ENCODE results near the gene REM2. TPM values are rescaled to one million over a fixed set of nuclear protein-coding genes. Genes with fewer than 3 reads are reported as not detected.

The REM2 gene
- total RNA-seq, 4 donors from 2014 or later: 0.26 to 0.66 (median 0.38) TPM

DNA sequence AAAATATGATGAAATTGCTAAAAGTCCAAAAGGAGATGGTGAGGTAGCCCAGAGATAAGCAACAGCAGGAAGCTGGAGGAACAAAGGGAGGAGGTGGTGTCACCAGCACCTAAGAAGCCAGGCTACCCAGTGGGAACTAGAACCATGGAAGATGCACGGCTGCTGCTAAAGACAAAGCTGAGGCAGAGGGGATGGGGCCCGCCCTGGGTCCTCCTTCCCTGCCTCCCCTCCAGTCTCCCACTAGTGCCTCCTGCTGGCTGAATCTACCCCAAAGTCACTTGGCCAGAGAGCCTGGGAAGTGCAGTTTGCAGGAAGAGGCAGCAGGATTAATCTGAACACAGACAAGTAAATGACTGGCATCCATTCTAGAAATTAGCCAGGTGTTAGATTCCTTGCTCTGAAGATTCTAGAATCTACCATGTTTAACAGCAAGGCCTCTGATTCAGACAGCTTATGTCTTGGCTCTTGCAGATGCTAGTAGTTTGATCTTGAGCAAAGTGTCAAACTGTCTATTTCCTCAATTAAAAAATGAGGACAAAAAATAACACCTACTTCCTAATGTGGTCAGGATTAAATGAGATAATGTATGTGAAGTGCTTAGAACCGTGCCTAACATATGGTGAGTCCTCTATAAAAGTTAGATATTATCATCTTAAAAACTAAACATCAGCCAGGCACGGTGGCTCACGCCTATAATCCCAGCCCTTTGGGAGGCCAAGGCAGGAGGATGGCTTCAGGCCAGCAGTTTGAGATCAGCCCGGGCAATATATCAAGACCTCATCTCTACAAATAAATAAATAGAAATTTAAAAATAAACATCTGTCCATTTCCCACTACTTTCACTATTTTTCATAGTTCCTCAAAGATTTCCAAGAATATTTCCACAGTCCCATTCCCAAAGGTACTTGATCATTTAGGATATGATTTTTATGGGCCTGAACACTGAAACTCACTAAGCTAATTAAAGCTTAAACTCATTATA lies 17.3 kb upstream of the REM2 start:
- intact Hi-C loops (cut with DNase I): no loop called here
- Histone ChIP-seq H3K4me3 (no peak overlapping the region), H3K27ac (replicated peaks in 1 of 4) (no peak overlapping the region), H3K4me1 (peaks cover 9 to 28% (median 25%) of the 10 kb centered on the region in 4 donors), H3K36me3 (no peaks in the 10 kb centered on the region), H3K9me3 (no peaks in the 10 kb centered on the region), H3K27me3 (no peaks in the 10 kb centered on the region)
- no peak for DNase-seq (ENCODE audit: extremely low spot score)
- WGBS: 40% methylated on average over 6 of the region's 6 CpGs
- TF ChIP-seq, protein P1, sequence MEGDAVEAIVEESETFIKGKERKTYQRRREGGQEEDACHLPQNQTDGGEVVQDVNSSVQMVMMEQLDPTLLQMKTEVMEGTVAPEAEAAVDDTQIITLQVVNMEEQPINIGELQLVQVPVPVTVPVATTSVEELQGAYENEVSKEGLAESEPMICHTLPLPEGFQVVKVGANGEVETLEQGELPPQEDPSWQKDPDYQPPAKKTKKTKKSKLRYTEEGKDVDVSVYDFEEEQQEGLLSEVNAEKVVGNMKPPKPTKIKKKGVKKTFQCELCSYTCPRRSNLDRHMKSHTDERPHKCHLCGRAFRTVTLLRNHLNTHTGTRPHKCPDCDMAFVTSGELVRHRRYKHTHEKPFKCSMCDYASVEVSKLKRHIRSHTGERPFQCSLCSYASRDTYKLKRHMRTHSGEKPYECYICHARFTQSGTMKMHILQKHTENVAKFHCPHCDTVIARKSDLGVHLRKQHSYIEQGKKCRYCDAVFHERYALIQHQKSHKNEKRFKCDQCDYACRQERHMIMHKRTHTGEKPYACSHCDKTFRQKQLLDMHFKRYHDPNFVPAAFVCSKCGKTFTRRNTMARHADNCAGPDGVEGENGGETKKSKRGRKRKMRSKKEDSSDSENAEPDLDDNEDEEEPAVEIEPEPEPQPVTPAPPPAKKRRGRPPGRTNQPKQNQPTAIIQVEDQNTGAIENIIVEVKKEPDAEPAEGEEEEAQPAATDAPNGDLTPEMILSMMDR (IDR thresholded peaks at IDR 0.05): no peak
- TF ChIP-seq EP300 (IDR thresholded peaks at IDR 0.05): no peak
- TF ChIP-seq POLR2AphosphoS5 (IDR thresholded peaks at IDR 0.05): no peak
- TF ChIP-seq POLR2A (IDR thresholded peaks at IDR 0.05; ENCODE audit: low read depth): no peak

DNA sequence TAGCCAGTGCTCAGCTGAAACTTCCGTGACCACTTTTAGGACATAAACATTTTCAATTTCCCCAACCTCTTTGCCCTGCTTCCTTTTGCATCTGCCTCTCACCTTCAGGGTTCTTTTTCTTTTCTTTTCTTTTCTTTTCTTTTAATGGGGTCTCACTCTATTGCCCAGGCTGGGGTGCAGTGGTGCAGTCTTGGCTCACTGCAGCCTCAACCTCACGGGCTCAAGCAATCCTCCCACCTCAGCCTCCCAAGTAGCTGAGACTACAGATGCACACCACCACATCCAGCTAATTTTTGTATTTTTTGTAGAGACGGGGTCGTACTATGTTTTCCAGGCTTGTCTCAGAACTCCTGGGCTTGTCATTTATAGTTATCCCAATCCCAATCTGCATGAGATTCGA lies 16.1 kb upstream of the REM2 start:
- intact Hi-C loops (cut with DNase I): no loop called here
- no peak for DNase-seq (ENCODE audit: extremely low spot score)
- 97% methylated on average over 5 of the region's 5 CpGs for WGBS

DNA sequence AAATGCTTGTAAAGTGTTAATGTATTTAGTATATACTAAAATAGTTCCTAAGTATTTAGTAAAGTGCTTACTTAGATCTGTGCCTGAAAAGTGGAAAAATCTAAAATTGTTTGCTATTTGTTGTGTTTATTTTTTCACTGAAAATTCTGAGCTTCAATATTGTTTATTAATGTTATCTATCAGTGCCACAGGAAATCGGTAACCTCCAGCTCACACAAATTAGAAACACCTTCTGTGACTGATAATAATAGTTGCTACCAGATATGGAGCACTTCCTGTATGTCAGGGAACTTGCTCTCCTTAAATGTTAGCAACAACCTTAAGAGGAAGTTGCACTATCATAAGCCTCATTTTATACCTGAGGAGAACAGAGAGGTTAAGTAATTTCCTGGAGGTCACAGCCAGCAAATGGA lies 12.2 kb upstream of the REM2 start:
- TF ChIP-seq, protein P1 (IDR thresholded peaks at IDR 0.05): no peak
- TF ChIP-seq EP300 (IDR thresholded peaks at IDR 0.05) (no peak), POLR2A (IDR thresholded peaks at IDR 0.05; ENCODE audit: low read depth) (no peak), POLR2AphosphoS5 (IDR thresholded peaks at IDR 0.05) (no peak)
- peak overlapping the region; percentile 98 to 100 (median 100) for H3K27ac ChIP-seq (replicated peaks in 1 of 4)
- peak overlapping the region; percentile 92 to 100 (median 98) for H3K4me3 ChIP-seq
- no peak for DNase-seq (ENCODE audit: extremely low spot score)
- peaks cover 18 to 29% (median 27%) of the 10 kb centered on the region in 4 donors for H3K36me3 ChIP-seq
- intact Hi-C loops (cut with DNase I): loop anchor here (10.0 kb wide), 1 partner anchor 114 kb away; the partner anchor contains the start of gene AJUBA
- 0% methylated on average over 1 of the region's 1 CpG for WGBS
- peaks cover 0 to 3% (median 0%) of the 10 kb centered on the region in 4 donors for H3K27me3 ChIP-seq
- H3K9me3 ChIP-seq: no peaks in the 10 kb centered on the region
- peaks cover 22 to 61% (median 57%) of the 10 kb centered on the region in 4 donors for H3K4me1 ChIP-seq

More for the DNA sequence above, 16.1 kb upstream of the REM2 start:
- Histone ChIP-seq H3K27ac (replicated peaks in 1 of 4) (no peak overlapping the region), H3K27me3 (peaks cover 0 to under 1% (median 0%) of the 10 kb centered on the region in 4 donors), H3K4me3 (no peak overlapping the region), H3K9me3 (no peaks in the 10 kb centered on the region), H3K36me3 (no peaks in the 10 kb centered on the region), H3K4me1 (peaks cover 9 to 34% (median 28%) of the 10 kb centered on the region in 4 donors)
- TF ChIP-seq POLR2AphosphoS5 (IDR thresholded peaks at IDR 0.05) (no peak), EP300 (IDR thresholded peaks at IDR 0.05) (no peak), POLR2A (IDR thresholded peaks at IDR 0.05; ENCODE audit: low read depth) (no peak)
- TF ChIP-seq, protein P1 (IDR thresholded peaks at IDR 0.05): no peak

DNA sequence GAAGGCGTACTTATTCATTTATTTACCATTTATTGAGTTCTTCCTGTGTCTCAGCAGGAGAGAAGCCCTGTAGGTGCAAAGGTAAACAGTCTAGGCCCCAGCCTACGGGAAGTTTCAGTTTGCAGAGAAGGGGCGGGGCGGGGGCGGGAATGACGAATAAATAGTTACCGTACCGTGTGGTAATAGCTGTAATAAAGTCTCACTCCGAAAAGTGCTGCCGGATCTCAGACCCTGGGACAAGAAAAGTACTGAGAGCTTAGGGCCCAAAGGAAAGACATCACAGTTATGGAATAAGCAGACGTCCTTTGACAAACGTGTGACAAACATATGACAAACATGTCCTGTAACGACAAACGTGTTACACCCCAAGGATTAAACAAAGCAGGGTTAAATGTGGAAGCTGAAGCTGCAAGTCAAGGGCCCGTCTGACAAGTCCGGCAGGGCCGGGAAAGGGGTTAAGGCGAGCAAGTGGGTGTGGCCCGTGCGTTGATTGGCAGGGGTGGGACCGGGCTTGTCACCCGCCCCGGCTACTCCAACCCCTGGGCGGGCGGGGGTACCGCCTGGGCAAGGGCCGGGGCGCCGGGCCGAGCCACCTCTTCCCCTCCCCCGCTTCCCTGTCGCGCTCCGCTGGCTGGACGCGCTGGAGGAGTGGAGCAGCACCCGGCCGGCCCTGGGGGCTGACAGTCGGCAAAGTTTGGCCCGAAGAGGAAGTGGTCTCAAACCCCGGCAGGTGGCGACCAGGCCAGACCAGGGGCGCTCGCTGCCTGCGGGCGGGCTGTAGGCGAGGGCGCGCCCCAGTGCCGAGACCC lies 11.6 kb upstream of the REM2 start, which contains the start of gene LRP10:
LRP10 (plus strand) TSS at position 517 of the 809 bp plus-strand sequence. CDS start 564 bp downstream, outside the sequence.
- no peaks in the 10 kb centered on the region for H3K9me3 ChIP-seq
- intact Hi-C loops (cut with DNase I): loop anchor here (1.0 to 10.0 kb wide), 2 partner anchors 29 to 113 kb away; partner anchors contain the start of gene AJUBA
- DNase-seq (ENCODE audit: extremely low spot score): peak; percentile 98

More for the DNA sequence above, 11.6 kb upstream of the REM2 start, which contains the start of gene LRP10:
- WGBS: 0% methylated on average over 25 of the region's 50 CpGs
- TF ChIP-seq POLR2A (IDR thresholded peaks at IDR 0.05; ENCODE audit: low read depth): peak; percentile 85
- TF ChIP-seq EP300 (IDR thresholded peaks at IDR 0.05): peak; percentile 8
- TF ChIP-seq POLR2AphosphoS5 (IDR thresholded peaks at IDR 0.05): peak; percentile 85 to 93
- TF ChIP-seq, protein P1 (IDR thresholded peaks at IDR 0.05): peak in 1 of 3 experiments; percentile 6
- Histone ChIP-seq H3K4me3 (peak within 1 kb of the TSS; percentile 92 to 100 (median 98)), H3K27ac (replicated peaks in 1 of 4) (peak within 1 kb of the TSS; percentile 98 to 100 (median 100)), H3K27me3 (peaks cover 0 to 3% (median 0%) of the 10 kb centered on the region in 4 donors), H3K4me1 (peaks cover 27 to 61% (median 57%) of the 10 kb centered on the region in 4 donors), H3K36me3 (peaks cover 24 to 35% (median 34%) of the 10 kb centered on the region in 4 donors)

Data from esophagus muscularis mucosa (tissue), 4 donors.